Thyroid gland (tissue), 4 donors: ENCODE data around the gene LEF1.

Source experiments
- CTCF ChIP-seq, 6 experiments: fragments of 200-600 bp in 3 of 6; fragments of 450-650 bp in 3 of 6; sonication (generic) in 3 of 6; IDR thresholded peaks; one replicate each; pipeline ENCODE4 v1.5.1; 2016 to 2019; ENCODE audit warnings: antibody characterized with exemption in 6 of 6, mild to moderate bottlenecking in 2 of 6, inconsistent platforms in 1 of 6, moderate library complexity in 1 of 6
- POLR2A ChIP-seq, 2 donors: fragments of 450-650 bp; IDR thresholded peaks; one replicate each; pipeline ENCODE4 v1.6.1; 2017; ENCODE audit warnings: antibody characterized with exemption in 2 of 2, mild to moderate bottlenecking in 2 of 2, moderate library complexity in 1 of 2

GRCh38 chr4:108170631-108171338 is 2.1 kb upstream of the LEF1 start:
- no peak for TF ChIP-seq CTCF (IDR thresholded peaks at IDR 0.05)
- no peak for TF ChIP-seq POLR2A (IDR thresholded peaks at IDR 0.05)
